Mucosa of gallbladder (tissue), 1 donor: Measurements from ENCODE around the gene ALG9. TPM values are rescaled to one million over a fixed set of nuclear protein-coding genes. Genes with fewer than 3 reads are reported as not detected.
"Not testable (repeated sequence)": the region's sequence is repeated elsewhere in the genome, so short reads cannot be mapped to it uniquely, and the experiment has no call there.

Experiments
- DNase-seq: peaks from one replicate; pipeline ENCODE4 v3.0.0-alpha.2; 2020; ENCODE audit warnings: low spot score
- total RNA-seq: library from RNA; stranded (reverse); gene quantifications from one replicate; pipeline ENCODE4 v1.2.1, GENCODE V29; 2021
- donor health status: DM: no; HTN: no; CAD: no.

ALG9 gene
- total RNA-seq, 1 donor from 2014 or later = 42.4 TPM

DNA sequence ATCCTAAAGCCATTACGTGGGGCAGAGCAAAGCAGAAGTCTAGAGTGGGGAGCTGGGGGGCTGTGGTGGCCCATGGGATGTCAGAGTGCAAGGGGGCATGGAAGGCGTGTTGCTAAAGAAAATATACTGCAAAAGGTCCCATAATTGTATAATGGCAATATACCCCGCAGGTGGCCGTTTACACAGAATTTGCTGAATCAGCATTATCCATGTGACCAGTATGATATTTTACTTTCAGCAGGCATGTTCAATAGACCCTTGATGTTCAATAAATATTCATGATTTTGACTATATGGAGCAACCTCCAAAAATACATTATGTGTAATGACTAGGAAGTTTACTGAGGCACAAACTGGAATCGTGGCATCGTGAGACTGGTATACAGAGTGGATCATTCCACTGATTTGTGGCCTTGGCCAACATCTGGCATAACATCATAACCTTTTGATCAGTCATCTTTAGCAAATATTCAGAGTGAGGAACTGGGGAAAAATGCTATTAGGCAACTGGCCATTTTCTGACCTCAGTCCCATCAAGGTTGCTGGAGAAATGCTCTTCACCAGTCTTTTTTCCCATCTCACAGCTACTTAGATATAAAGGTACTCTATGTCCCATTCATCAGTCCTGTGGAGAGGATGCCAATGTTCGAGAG, 75.9 kb downstream of the ALG9 start:
- no peak for DNase-seq

DNA sequence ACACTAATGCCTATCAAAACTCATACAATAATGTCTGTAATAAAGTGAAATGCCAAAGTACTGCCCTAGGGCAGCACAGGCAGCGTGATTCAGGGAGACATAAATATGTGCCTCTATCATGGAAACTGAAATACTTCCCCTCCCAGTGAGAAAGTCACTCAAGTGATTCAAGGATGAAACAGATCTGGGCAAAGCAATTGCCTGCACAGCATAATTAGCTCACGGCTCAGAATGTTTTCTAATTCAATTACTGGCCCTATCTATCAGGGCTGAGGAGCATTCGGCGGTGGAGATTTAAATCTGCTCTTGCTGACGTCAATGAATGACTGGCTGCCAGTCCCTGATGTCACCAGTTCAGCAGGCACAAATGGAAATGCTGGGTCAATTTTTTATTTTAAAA, 77.5 kb downstream of the ALG9 start:
- no peak for DNase-seq

DNA sequence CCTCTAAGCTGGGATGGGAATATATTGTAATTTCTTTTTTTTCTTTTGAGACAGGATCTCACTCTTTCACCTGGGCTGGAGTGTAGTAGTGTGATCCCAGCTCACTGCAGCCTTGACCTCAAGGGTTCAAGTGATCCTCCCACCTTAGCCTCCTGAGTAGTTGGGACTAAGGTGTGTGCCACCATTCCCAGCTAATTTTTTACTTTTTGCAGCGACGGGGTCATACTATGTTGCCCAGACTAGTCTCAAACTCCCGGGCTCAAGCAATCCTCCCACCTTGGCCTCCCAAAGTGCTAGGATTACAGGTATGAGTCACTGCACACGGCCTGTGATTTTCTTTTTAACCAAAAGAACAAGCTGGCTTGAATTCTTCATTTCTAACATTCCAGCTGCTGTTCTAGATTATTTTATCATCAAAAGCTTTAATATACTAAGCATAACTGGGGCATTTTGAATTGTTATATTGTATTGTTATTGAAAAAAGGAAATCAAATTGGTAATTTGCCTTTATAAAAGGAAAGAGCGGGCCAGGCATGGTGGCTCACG, 78.4 kb downstream of the ALG9 start:
- DNase-seq = no peak

DNA sequence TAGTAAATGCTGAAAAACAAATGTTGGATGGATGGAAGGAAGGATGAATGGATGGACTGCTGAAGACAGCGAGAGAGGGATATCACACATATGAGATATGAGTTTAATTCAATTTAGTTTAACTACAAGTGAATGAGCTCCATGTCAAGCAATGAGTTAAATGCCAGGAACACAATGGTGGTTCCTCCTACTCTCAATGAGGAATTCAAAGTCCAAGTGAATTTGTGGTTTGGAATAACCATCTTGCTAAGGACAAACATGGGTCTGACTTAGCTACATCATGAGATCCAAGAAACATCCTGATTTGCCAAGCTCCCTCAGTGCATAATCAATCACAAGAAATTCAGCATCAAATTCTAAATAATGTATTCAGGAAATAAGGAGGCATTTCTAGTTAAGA, 79.1 kb downstream of the ALG9 start:
- no peak for DNase-seq

DNA sequence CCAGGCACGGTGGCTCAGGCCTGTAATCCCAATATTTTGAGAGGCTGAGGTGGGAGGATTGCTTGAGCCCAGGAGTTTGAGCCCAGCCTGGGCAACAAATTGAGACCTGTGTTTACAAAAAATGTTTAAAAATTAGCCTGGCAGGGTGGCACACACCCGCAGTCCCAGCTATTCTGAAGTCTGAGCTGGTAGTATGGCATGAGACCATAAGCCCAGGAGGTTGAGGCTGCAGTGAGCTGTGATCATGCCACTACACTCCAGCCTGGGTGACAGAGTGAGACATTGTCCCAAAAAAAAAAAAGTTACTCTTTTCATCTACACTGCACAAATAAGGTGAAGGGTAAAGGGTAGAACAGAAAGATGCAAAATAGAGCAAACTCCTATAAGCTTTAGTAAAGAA, 82.9 kb downstream of the ALG9 start:
- DNase-seq = no peak

DNA sequence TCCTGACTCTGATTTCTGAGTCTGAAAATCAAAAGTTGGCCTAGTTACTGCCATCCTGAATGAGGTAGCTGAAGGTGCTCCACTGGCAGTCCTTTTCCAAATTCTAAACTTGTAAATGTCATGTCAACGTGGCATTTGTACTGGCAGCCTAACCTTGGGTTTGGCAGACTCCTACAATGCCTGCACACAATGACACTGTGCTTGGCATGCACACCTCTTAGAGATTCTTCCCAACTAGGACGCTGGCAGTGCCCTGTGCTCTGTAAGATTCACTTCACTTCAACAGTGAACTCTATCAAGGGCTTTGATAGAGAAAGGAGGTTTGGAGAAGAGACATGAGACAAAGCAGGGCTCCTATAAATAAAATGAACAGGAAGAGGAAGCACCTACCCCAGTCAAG, 83.3 kb downstream of the ALG9 start:
- no peak for DNase-seq

DNA sequence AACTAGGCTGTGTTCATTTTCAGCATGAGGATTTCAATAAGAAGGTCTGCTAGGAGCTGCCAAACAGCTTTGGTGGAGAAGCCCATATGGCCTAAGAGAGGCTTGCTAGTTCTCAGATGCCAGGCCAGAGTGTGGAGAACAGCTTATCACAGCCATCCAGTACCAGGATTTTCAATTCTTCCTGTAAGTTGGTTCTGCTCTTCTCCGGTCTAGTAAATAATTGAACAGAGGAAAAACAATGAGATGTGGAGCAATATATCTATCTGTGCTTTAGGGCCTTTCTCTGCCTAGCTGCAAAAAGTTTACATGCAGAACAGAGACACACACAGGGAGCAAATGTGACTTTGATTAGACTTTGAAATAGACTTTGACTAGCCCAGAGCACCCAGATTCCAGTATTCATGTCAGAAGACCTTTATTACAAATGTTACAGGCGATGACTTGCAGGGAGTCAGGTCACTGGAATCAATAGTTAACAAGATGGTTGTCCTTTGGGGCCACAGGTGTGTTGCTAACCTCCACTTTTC, 85.4 kb downstream of the ALG9 start:
- DNase-seq = no peak

DNA sequence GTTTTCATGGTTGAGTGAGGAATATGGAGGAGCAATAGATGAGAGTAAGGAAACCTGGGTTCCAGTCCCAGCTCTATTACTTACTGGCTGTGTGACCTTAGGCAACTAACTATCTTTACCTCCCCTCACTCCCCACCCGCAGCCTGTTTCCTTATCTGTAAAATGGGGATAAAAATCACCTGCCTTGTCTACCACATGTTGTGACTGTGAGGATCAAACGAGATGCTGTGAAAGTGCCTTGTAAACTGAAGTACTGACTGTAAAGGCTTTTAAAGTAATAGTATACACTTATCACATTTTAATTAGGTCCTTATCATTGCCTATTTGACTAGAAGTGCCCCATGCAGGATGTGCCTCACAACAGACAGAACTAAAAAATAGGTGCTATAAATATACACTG, 86.3 kb downstream of the ALG9 start:
- DNase-seq = no peak

DNA sequence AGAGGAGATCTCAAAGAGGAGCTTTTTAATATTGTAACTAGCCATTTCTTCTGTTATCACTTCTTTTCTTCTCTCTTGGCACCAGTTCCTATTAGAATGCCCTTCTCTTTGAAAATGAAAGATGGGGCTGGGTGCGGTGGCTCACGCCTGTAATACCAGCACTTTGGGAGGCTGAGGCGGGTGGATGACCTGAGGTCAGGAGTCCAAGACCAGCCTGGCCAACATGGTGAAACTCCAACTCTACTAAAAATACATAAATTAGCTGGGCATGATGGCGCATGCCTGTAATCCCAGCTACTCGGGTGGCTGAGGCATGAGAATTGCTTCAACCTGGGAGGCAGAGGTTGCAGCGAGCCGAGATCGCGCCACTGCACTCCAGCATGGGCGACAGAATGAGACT, 87.1 kb downstream of the ALG9 start:
- not testable (repeated sequence) for DNase-seq

DNA sequence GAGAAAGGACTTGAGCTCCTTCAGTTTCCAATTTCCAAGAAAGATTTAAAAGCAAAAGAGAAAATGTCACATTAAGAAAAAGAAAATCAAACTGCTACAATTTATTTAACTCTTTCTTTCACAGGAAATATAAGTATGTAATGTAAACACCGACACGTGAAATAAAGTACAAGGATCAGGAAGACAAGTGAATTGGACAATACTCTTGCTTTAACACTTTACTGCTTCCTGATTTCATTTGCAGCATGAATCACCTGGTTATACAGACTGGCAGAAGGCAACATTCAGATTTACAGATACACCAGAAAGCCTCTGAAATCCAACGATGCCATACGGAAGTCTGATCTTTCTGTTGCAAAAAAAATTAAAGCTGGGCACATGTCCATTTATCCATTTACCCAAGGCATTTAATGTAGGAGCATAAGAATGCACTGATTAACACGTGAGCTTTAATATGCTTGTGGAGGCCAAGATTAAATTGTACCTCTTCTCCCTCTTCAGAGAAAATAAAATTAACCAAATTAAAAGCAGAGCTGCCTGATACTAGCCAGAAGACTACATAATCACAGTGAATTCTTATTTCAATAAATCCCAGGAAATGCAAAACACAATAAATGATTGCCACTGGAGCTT, 89.2 kb downstream of the ALG9 start:
- DNase-seq = no peak

DNA sequence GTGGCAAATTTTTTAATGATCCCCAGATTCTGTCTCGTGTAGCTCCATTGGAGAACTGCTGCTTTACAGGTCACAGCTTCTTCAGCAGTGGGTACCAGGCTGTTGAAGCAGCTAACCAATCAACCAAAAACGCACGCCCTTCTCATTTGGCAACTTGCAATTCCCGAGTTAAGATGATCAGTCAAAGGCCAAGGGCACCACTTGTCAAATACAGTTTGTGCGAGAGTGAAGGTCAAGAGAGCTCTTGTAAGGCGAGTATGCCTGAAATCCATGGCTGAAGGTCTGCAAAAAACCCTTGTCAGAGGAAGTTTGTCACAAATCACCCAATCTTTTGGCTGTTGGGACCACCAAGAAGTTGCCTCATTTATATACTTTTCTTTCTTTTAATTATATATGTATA, 92.3 kb downstream of the ALG9 start:
- DNase-seq = no peak

DNA sequence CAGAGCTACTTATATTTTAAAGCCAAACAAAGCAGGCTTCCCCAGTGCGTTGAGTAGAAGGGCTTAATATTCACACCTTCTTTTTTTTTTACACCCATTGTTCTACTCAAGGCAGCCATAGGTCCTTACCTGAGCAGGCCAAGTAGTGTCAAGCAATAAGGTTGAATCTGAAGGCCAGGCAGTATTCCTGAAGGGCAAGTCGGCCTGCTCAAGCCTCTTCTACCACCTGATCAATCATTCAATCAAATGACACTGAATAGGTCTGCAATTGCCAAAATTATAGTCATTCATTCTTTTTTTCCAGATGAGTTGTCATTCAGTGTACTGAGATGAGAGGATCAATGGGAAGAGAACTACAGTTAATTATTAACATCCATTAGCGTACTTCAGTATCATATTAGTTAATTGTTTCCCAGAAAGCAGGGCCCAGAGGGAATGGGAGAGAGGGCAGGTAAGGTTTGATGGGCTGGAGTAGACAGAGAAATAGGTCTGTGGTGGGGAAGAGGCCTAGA, 93.3 kb downstream of the ALG9 start:
- no peak for DNase-seq

DNA sequence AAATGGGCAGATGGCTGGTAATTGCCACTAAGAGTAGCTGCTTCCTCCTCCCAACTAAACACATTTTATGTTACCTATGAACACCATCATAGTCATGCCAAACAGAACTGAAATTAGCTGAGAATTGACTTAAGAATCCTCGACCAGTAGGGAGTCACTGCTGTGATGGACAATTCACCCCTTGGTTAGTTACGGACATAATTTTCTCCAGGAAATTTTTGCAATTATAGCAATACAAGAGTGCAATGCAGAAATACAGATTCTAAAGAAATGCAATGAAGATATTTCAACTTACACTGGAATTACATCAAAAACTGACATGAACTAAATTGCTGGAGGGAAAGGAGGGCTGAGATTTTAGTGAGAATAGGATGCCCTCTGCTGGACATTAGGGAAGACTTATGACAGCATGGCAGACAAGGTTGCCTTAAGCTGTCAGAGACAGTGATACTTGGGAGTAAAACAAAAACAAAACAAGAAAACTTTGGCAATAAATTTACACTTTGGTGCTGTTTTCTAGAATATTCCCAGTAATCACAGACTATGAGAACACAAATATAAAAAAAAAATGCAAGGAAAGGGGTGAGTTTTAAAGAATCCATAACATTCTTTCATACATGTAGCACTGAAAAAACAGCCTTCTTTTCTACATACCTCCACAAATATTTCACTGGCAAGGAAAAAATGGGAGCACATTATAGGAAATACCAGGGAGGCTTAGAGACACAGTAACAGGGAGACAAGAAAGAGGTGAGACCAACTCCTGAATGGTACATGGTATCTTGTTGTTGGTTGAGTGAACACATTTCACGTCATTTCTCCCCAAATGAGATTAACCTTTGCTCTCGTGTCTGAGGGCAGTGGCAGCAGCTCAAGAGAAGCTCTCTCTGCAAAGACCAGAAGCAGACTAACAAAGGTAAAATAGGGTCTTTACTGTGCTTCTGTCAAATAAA, 94.0 kb downstream of the ALG9 start:
- DNase-seq = peak; percentile 45

DNA sequence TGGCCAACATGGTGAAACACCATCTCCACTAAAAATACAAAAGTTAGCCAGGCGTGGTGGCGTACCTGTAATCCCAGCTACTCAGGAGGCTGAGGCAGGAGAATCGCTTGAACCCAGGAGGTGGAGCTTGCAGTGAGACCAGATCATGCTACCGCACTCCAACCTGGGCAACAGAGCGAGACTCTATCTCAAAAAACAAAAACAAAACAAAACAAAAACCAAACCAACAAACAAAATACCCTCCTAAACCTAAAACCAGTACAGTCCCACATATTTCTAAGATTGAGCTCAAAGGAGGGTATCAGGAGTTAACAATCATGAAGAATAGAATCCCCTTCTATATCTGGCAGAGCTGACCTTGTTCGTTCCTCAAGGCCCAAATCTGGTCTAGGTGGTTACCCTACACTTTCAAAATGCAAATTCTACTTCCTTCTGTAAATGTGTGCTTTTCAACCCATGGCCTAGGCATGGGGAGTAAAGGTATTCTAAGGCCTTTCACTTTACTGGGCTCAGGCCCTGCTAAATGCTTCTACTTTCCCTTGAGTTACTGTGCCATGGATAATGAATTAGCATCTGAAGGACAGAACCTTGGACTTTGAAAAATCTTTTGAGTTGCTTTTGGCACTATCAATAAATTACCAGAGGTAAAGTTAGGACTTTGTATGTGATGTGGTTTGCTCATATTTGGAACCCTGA, 94.8 kb downstream of the ALG9 start:
- no peak for DNase-seq

DNA sequence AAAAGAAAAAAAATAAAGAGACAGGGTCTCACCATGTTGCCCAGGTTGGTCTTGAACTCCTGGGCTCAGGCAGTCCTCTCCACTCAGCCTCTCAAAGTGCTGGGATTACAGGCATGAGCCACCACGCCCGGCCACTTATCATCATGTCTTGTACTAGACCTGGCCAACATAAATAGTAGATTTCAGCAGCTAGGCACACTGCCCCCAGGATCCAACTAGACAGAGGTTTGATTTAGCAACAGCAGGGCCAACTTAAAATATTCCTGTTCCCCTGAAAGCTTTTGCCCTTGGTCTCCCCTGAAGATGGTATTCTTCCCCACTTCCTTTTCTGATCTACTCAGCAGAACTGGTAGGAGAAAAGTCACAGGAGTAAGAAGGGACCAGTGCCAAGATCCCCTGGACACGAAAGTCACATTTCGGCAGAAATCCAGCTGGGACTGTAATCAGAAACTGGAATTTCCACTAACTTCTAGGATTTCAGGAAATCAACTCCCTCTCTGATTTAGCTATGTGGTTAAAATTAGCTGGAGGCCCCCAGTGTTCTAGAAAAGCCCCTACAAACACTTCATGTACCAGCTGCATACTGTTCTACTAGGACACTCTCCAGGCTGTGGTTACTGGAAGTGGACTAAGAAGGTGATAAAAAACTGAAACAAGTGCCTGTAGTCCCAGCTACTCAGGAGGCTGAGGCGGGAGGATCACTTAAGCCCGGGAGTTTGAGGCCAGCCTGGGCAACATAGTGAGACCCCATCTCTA, 96.2 kb downstream of the ALG9 start:
- DNase-seq = no peak

DNA sequence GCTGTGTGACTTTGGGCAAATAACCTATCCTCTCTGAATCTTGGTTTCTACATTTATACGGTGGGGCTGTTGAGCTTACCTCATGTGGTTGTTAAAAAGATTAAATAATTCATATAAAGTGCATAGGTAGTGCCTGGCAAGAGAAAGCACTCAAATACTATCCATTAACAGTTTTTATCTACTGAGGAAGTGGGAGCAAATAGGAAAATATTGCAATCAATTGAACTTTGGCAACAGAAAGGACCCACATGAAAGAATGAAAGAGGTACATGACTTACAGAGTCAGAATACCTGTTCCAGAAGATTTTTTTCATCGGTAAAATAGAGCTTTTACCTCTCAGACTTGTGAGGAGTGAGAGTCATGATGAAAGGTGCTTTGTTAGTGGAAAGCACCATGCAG, 98.8 kb downstream of the ALG9 start:
- DNase-seq = no peak

DNA sequence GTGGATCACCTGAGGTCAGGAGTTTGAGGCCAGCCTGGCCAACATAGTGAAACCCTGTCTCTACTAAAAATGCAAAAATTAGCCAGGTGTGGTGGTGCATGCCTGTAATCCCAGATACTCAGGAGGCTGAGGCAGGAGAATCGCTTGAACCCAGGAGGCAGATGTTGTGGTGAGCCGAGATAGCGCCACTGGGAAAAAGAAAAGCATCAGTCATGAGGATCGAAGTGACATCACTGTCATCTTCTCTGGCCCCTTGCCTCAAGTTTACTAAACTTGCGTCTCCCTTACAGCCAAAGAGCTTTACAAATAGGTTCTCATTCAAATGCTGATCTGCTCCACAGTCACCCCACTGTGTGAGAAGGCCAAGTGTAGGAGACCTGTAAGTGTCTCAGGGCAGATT, 100.2 kb downstream of the ALG9 start:
- DNase-seq = not testable (repeated sequence)

DNA sequence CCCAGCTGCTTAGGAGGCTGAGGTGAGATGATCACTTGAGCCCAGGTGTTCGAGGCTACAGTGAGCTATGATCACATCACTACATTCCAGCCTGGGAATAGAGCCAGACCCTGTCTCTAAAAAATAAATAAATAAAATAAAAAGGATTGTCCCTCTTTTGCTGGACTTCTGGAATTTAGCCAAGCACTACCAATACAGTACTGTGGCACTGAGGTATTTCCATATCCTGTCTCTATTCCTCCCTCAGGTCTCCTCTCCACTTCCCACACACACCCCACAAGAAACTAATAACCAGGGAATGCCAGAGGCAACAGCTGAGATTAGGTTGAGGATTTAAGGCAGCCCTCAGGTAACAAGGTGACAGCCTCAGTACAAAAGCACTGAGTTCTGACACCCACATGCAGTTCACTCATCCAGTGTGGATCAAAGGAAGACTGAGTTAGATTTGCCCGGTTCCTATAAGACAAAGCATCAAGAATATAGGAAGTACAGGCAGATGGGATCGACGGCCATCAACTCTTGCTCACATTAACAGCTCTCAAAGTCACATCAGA, 100.7 kb downstream of the ALG9 start:
- DNase-seq = no peak

DNA sequence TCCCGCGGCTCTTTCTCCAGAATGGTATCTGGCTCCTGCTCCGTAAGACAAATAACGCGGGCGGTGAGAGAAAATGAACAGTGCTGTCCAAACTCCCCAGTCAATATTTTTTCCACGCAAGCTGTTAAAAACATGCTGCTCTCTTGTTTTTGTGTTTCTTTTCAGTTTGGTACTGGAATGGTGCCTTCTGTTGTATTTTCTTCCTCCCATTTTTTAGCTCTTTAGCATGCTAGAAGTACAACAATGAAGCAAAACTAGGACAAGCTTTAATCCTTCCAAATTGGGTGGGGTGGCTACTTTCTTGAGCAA, 104.6 kb downstream of the ALG9 start:
- no peak for DNase-seq
